Gastrocnemius medialis (tissue), 4 donors: Measurements from ENCODE around the gene TEX9. TPM values are rescaled to one million over a fixed set of nuclear protein-coding genes. Genes with fewer than 3 reads are reported as not detected.
"Not testable (repeated sequence)": the region's sequence is repeated elsewhere in the genome, so short reads cannot be mapped to it uniquely, and the experiment has no call there.

Source experiments
- ATAC-seq, 2 donors: fragments of 150-250 bp; one replicate each; pipeline ENCODE4 v1.9.1; 2016
- DNase-seq, 2 donors: peaks; one replicate each; pipeline ENCODE4 v3.0.0-alpha.2; 2019
- H3K27ac ChIP-seq, 4 donors: fragments of 200-600 bp; sonication (generic); 1 replicate in 1 of 4; 2 replicates in 3 of 4; pipeline ENCODE4 v1.5.1; 2016 to 2018; ENCODE audit warnings: mild to moderate bottlenecking in 2 of 4, moderate library complexity in 1 of 4
- H3K27me3 ChIP-seq, 3 donors: fragments of 200-600 bp; sonication (generic) in 2 of 3; 1 replicate in 1 of 3; 2 replicates in 2 of 3; pipeline versions ENCODE4 v1.5.1 to v1.6.0; 2016 to 2019; ENCODE audit warnings: mild to moderate bottlenecking in 1 of 3, moderate library complexity in 1 of 3
- H3K36me3 ChIP-seq, 2 donors: fragments of 200-600 bp; sonication (generic) in 1 of 2; one replicate each; pipeline ENCODE4 v1.5.1; 2017 to 2018
- H3K4me1 ChIP-seq, 2 donors: fragments of 200-600 bp; sonication (generic) in 1 of 2; one replicate each; pipeline ENCODE4 v1.5.1; 2016 to 2017; ENCODE audit warnings: mild to moderate bottlenecking in 2 of 2
- H3K4me3 ChIP-seq, 4 donors: fragments of 200-600 bp; sonication (generic) in 3 of 4; 1 replicate in 1 of 4; 2 replicates in 3 of 4; pipeline ENCODE4 v1.5.1; 2016 to 2019; ENCODE audit warnings: mild to moderate bottlenecking in 2 of 4
- H3K9me3 ChIP-seq, 3 donors: fragments of 200-600 bp; sonication (generic) in 2 of 3; 1 replicate in 1 of 3; 2 replicates in 2 of 3; pipeline ENCODE4 v1.5.1; 2016 to 2019
- POLR2A ChIP-seq, 2 donors: fragments of 450-650 bp; IDR thresholded peaks; one replicate each; pipeline ENCODE4 v1.6.1; 2017; ENCODE audit warnings: antibody characterized with exemption in 2 of 2, mild to moderate bottlenecking in 2 of 2, moderate library complexity in 2 of 2
- in situ Hi-C, 4 donors: fragments of 200-750 bp; cut with MboI; loops; one replicate each; pipeline versions ENCODE4 v1.15.0 to v1.8.0; 2017; ENCODE audit warnings: low sequenced_read_pairs in 4 of 4
- intact Hi-C: fragments of 100-400 bp; cut with DNase I; formaldehyde crosslinking; loops from one replicate; pipeline ENCODE4 v1.15.1; 2023; ENCODE audit warnings: low total_unique reads
- total RNA-seq, 4 donors: library from RNA; depleted of rRNA; stranded (reverse); fragments of >200 nt; gene quantifications; one replicate each; pipeline versions ENCODE4 v1.1.0 to v1.2.3, GENCODE V29; 2016
- TF ChIP-seq, protein P1 (sequence below), 5 experiments: fragments of 450-650 bp in 3 of 5; fragments of 200-600 bp in 2 of 5; sonication (generic) in 2 of 5; IDR thresholded peaks in 4 of 5; conservative IDR thresholded peaks in 1 of 5; 1 replicate in 4 of 5; 2 replicates in 1 of 5; pipeline ENCODE4 v1.5.1; 2016 to 2019; ENCODE audit warnings: antibody characterized with exemption in 5 of 5, mild to moderate bottlenecking in 3 of 5, moderate library complexity in 3 of 5

Gene TEX9
- under 1 TPM in 1 of 4 donors, not detected in 3; 0.44 TPM for total RNA-seq

DNA sequence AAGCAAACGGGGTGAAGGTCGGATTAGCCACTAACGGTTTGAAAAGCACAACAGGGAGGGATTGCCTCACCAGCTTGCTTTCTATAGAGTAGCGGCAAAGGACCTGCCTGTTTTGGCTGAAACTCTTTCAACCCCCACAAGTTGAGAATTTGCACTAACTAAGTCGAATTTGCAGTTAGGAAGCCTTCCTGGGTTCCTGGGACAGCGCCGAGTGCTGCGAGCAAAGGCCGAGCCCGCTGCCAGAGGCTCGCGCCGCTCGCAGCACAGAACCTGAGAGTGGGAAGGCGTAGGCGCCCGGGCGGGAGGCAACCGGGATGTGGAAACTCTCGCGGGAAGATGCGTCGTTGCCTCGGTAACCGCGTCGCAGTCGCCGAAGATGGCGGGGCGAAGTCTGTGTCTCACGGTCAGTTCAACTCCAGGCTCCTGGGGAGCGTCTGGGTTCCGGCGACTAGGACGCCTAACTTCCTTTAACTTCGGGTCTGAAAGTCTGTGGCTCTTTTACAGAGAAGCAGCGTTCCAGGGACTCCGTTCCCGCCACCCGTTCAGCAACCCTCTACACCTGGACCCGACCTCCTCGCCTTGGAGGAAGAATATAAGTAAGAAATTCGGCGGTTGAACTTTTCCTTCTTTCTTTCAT is at the start of gene TEX9:
Gene TEX9 (plus strand): TSS at position 352 of the 637 bp plus-strand sequence. CDS start 25 bp downstream, at position 377.
- no peaks in the 10 kb centered on the region for H3K4me1 ChIP-seq
- H3K27ac ChIP-seq: peak within 1 kb of the TSS in 1 of 4 donors; percentile 25
- intact Hi-C loops (loop anchor here (10.0 kb wide), 1 partner anchor 120 kb away; the partner anchor contains the start of gene RFX7), in situ Hi-C loops (no loop called here)
- TF ChIP-seq POLR2A (IDR thresholded peaks at IDR 0.05): no peak
- TF ChIP-seq, protein P1, sequence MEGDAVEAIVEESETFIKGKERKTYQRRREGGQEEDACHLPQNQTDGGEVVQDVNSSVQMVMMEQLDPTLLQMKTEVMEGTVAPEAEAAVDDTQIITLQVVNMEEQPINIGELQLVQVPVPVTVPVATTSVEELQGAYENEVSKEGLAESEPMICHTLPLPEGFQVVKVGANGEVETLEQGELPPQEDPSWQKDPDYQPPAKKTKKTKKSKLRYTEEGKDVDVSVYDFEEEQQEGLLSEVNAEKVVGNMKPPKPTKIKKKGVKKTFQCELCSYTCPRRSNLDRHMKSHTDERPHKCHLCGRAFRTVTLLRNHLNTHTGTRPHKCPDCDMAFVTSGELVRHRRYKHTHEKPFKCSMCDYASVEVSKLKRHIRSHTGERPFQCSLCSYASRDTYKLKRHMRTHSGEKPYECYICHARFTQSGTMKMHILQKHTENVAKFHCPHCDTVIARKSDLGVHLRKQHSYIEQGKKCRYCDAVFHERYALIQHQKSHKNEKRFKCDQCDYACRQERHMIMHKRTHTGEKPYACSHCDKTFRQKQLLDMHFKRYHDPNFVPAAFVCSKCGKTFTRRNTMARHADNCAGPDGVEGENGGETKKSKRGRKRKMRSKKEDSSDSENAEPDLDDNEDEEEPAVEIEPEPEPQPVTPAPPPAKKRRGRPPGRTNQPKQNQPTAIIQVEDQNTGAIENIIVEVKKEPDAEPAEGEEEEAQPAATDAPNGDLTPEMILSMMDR (IDR thresholded peaks at IDR 0.05 in 4 of 5, conservative IDR thresholded peaks at IDR 0.05 in 1 of 5): no peak
- DNase-seq (peak; percentile 49 to 71), ATAC-seq (peak; percentile 91 to 97)
- H3K36me3 ChIP-seq: no peaks in the 10 kb centered on the region
- no peaks in the 10 kb centered on the region for H3K9me3 ChIP-seq
- no peaks in the 10 kb centered on the region for H3K27me3 ChIP-seq
- H3K4me3 ChIP-seq: peak within 1 kb of the TSS; percentile 58 to 77 (median 63)

DNA sequence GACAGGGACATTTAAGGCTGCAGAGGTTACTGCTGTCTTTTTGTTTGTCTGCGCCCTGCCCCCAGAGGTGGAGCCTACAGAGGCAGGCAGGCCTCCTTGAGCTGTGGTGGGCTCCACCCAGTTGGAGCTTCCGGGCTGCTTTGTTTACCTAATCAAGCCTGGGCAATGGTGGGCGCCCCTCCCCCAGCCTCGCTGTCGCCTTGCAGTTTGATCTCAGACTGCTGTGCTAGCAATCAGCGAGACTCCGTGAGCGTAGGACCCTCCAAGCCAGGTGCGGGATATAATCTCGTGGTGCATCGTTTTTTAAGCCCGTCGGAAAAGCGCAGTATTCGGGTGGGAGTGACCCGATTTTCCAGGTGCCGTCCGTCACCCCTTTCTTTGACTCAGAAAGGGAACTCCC is 48.7 kb upstream of the TEX9 start:
- ATAC-seq, intact Hi-C loops, in situ Hi-C loops, H3K9me3 ChIP-seq, H3K4me1 ChIP-seq, H3K4me3 ChIP-seq, H3K27ac ChIP-seq, H3K36me3 ChIP-seq, DNase-seq, H3K27me3 ChIP-seq: not testable (repeated sequence)

DNA sequence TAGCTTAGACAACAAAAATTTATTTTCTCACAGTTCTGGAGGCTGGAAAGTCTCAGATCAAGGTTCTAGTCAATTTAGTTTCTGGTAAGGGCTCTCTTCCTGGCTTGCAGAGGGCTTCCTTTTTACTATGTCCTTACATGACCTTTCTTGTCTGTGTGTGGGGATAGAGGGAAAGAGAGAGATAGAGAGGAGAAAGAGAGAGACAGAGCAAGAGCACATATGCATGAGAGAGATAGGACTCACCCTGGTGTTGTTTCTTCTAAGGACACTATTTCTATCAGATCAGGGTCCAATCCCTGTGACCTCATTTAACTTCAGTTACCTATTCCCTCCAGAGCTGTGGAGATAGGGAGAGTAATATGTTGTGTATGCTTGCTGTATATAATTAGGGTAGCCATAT is 44.9 kb upstream of the TEX9 start:
- TF ChIP-seq, protein P1 (IDR thresholded peaks at IDR 0.05 in 4 of 5, conservative IDR thresholded peaks at IDR 0.05 in 1 of 5): no peak
- no peak for TF ChIP-seq POLR2A (IDR thresholded peaks at IDR 0.05)
- in situ Hi-C loops: no loop called here
- H3K36me3 ChIP-seq: no peaks in the 10 kb centered on the region
- no peak overlapping the region for H3K27ac ChIP-seq
- H3K27me3 ChIP-seq: no peaks in the 10 kb centered on the region
- no peaks in the 10 kb centered on the region for H3K9me3 ChIP-seq
- DNase-seq (no peak), ATAC-seq (no peak)
- no peaks in the 10 kb centered on the region for H3K4me1 ChIP-seq
- intact Hi-C loops: no loop called here
- no peak overlapping the region for H3K4me3 ChIP-seq

DNA sequence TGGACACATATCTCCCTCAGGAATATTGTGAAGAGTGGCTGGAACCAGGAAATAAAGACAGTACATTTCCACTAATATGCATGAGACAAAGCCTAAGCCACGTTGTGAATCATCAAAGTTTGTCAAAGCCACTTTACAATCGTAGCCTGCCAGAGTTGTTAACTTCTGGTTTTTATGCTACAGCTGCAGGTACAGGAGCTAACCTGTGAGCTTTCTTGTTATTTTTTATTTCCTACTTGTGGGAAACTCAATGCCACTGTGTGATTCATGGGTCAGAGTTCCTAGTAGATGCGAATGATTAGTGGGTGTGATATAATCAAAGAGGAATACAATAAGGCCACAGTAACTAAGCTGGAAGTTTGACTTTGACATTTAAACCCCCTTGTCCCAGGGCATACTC is 44.4 kb upstream of the TEX9 start:
- H3K4me3 ChIP-seq: no peak overlapping the region
- no peaks in the 10 kb centered on the region for H3K36me3 ChIP-seq
- ATAC-seq: no peak
- H3K27ac ChIP-seq: no peak overlapping the region
- H3K9me3 ChIP-seq: no peaks in the 10 kb centered on the region
- TF ChIP-seq, protein P1 (IDR thresholded peaks at IDR 0.05 in 4 of 5, conservative IDR thresholded peaks at IDR 0.05 in 1 of 5): no peak
- TF ChIP-seq POLR2A (IDR thresholded peaks at IDR 0.05): no peak
- no peak for DNase-seq
- H3K4me1 ChIP-seq: no peaks in the 10 kb centered on the region
- H3K27me3 ChIP-seq: no peaks in the 10 kb centered on the region
- intact Hi-C loops: no loop called here
- in situ Hi-C loops: no loop called here

DNA sequence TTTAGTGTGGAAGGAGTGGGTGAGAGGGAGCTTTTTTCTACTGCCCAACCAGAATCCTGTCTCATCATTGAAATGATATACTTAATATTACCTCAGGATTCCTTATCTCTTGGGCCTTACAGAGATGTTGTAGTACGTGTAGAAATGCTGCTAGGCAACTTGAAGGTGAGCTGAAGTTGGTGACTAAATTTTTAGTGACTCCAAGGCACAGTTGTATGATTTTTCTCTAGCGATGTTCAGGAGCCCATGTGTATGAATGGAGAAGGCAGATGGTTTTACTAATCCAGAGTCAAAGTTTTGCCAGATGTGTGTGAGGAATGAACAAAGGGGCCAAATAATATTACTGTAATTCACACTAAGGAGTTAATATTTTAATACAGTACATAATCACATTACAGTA is 42.8 kb upstream of the TEX9 start:
- TF ChIP-seq, protein P1 (IDR thresholded peaks at IDR 0.05 in 4 of 5, conservative IDR thresholded peaks at IDR 0.05 in 1 of 5): no peak
- TF ChIP-seq POLR2A (IDR thresholded peaks at IDR 0.05): no peak

More for the DNA sequence above, 42.8 kb upstream of the TEX9 start:
- in situ Hi-C loops: no loop called here
- H3K27me3 ChIP-seq: no peaks in the 10 kb centered on the region
- no peaks in the 10 kb centered on the region for H3K36me3 ChIP-seq
- H3K27ac ChIP-seq: no peak overlapping the region
- no peak overlapping the region for H3K4me3 ChIP-seq
- intact Hi-C loops: no loop called here
- ATAC-seq: no peak
- no peak for DNase-seq
- H3K9me3 ChIP-seq: no peaks in the 10 kb centered on the region
- H3K4me1 ChIP-seq: no peaks in the 10 kb centered on the region
